CD4-positive, alpha-beta T cell treated with Interleukin-4 for 1 hour (primary cell): ENCODE data around the gene OSBPL5.

Source experiments
- DNase-seq, 2 donors: peaks; one replicate each; pipeline ENCODE4 v3.0.0-alpha.2; 2020 to 2022

The OSBPL5 gene

GRCh38 chr11:3197878-3198528 lies 32.9 kb upstream of the OSBPL5 start:
- DNase-seq: peak in 1 of 2 donors; percentile 3

GRCh38 chr11:3197044-3197695 lies 32.1 kb upstream of the OSBPL5 start:
- peak in 1 of 2 donors; percentile 3 for DNase-seq

GRCh38 chr11:3196161-3197043 lies 31.3 kb upstream of the OSBPL5 start:
- no peak for DNase-seq

GRCh38 chr11:3195251-3196160 lies 30.4 kb upstream of the OSBPL5 start:
- DNase-seq: no peak

GRCh38 chr11:3194016-3194816 lies 29.1 kb upstream of the OSBPL5 start:
- DNase-seq: no peak

GRCh38 chr11:3193373-3194015 lies 28.4 kb upstream of the OSBPL5 start:
- DNase-seq: peak in 1 of 2 donors; percentile 7

GRCh38 chr11:3192511-3193372 lies 27.6 kb upstream of the OSBPL5 start:
- DNase-seq: peak in 1 of 2 donors; percentile 7

- peak in 1 of 2 donors; percentile 4 for DNase-seq
These were observed 26.6 kb upstream of the OSBPL5 start for GRCh38 chr11:3191586-3192324.

GRCh38 chr11:3190600-3190999 lies 25.5 kb upstream of the OSBPL5 start:
- DNase-seq: no peak

GRCh38 chr11:3189886-3190583 lies 24.9 kb upstream of the OSBPL5 start:
- peak in 1 of 2 donors; percentile 1 for DNase-seq

- DNase-seq: peak in 1 of 2 donors; percentile 10
These were observed 24.2 kb upstream of the OSBPL5 start for GRCh38 chr11:3189196-3189843.

GRCh38 chr11:3188496-3189195 lies 23.5 kb upstream of the OSBPL5 start:
- peak in 1 of 2 donors; percentile 6 for DNase-seq

- DNase-seq: no peak
These were observed 21.2 kb upstream of the OSBPL5 start for GRCh38 chr11:3186166-3186953.

GRCh38 chr11:3184732-3185347 lies 19.7 kb upstream of the OSBPL5 start:
- no peak for DNase-seq

GRCh38 chr11:3183523-3183922 lies 18.4 kb upstream of the OSBPL5 start:
- DNase-seq: no peak

- DNase-seq: no peak
These were observed 17.3 kb upstream of the OSBPL5 start for GRCh38 chr11:3182462-3182852.
